Measurements from ENCODE around the gene EPN1. TPM values are rescaled to one million over a fixed set of nuclear protein-coding genes. Genes with fewer than 3 reads are reported as not detected.
A peak's percentile ranks its signal among the peaks of the same experiment; 100 is the strongest.

The EPN1 gene
- total RNA-seq, 1 experiment from 2014 or later: 197 TPM

DNA sequence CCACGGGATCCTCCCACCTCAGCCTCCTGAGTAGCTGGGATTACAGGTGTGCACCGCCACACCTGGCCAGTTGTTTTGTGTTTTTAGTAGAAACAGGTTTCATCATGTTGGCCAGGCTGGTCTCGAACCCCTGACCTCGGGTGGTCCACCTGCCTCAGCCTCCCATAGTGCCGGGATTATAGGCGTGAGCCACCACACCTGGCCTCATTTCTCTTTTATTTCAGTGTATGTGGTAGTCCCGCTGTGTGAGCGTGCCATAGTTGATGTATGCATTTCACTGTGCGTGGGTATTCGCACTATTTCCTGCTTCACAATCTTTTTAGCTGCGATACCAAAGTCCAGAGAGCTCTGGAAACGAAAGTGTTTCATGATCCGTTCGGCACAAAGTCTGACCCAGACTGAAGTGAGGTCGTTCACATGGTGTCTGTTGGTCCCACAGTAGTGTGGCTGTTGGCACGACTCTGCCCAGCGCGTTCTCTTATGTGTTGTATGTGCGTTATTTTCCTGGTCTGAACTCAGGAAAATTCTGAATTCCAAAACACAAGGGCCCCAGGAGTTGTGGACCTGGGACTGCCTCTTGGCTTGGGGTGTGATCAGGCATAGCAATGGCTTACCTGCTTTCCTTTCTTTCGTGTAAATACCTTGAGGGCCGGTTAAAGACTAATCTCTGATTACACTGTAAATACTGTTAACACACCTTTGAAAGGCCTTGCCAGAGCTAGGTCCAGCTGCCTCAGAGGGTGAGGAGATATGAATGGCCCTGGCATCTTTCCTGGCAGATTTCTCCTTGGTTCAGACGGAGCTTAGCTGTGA, 8.6 kb downstream of the EPN1 start:
- Mint-ChIP-seq H3K36me3 (ENCODE audit: insufficient read depth, unreplicated experiment) (peaks cover 83% of the 10 kb centered on the region), H3K27ac (ENCODE audit: unreplicated experiment) (peak overlapping the region; percentile 94), H3K9me3 (ENCODE audit: unreplicated experiment) (no peaks in the 10 kb centered on the region), H3K27me3 (ENCODE audit: insufficient read depth, unreplicated experiment) (no peaks in the 10 kb centered on the region), H3K4me3 (ENCODE audit: unreplicated experiment) (peak overlapping the region; percentile 71), H3K4me1 (ENCODE audit: low read depth, unreplicated experiment) (peaks cover 39% of the 10 kb centered on the region)
- intact Hi-C loops (cut with micrococcal nuclease; ENCODE audit: unreplicated experiment): loop anchor here (1.0 kb wide), 1 partner anchor 19 kb away; no protein-coding TSS in a partner anchor
- Histone ChIP-seq H3K27me3 (replicated peaks; ENCODE audit: control insufficient read depth, insufficient read depth, low read length) (no peaks in the 10 kb centered on the region), H3K36me3 (ENCODE audit: control insufficient read depth, insufficient read depth, low read length) (peaks cover 8% of the 10 kb centered on the region; the same call in 1 of the 2 replicates), H3K4me3 (ENCODE audit: low read depth, low read length) (peak overlapping the region; percentile 5; the same call in 1 of the 2 replicates), H3K4me1 (peaks cover 49% of the 10 kb centered on the region), H3K9me3 (no peaks in the 10 kb centered on the region)
- no peak for TF ChIP-seq CTCF (IDR thresholded peaks at IDR 0.05; ENCODE audit: insufficient read depth in 1 of 2, low read depth in 1 of 2, low read length in 1 of 2, severe bottlenecking in 1 of 2, unreplicated experiment in 1 of 2)
- CTCF ChIA-PET: interaction anchor here (0.8 to 1.7 kb wide), 4 partner anchors 12 to 650 kb away, joined by 3 to 8 read pairs (median 6); no protein-coding TSS in a partner anchor
- BruUV-seq (replicated peaks): TSS peak; percentile 89
- POLR2A ChIA-PET: interaction anchor here (0.9 to 1.4 kb wide), 3 partner anchors 18 to 207 kb away, joined by 3 to 17 read pairs (median 4); partner anchors contain the start of genes U2AF2 and ZNF628
- peak; percentile 69 to 79 for DNase-seq

GRCh38 chr19:55684946-55685681, 10.1 kb downstream of the EPN1 start:
- BruUV-seq (replicated peaks): no TSS peak
- H3K27me3 ChIP-seq (replicated peaks; ENCODE audit: control insufficient read depth, insufficient read depth, low read length): no peaks in the 10 kb centered on the region
- DNase-seq: no peak
- intact Hi-C loops (cut with micrococcal nuclease; ENCODE audit: unreplicated experiment): loop anchor here (1.0 kb wide), 1 partner anchor 17 kb away; no protein-coding TSS in a partner anchor
- CTCF ChIA-PET: interaction anchor here (1.7 kb wide), 1 partner anchor 14 kb away, joined by 8 read pairs; no protein-coding TSS in a partner anchor
- peak overlapping the region; percentile 94 for H3K27ac Mint-ChIP-seq (ENCODE audit: unreplicated experiment)
- no peaks in the 10 kb centered on the region for H3K27me3 Mint-ChIP-seq (ENCODE audit: insufficient read depth, unreplicated experiment)
- H3K36me3 ChIP-seq (ENCODE audit: control insufficient read depth, insufficient read depth, low read length): peaks cover 10% of the 10 kb centered on the region
- H3K4me3 Mint-ChIP-seq (ENCODE audit: unreplicated experiment): no peak overlapping the region
- POLR2A ChIA-PET: no interaction called here
- H3K36me3 Mint-ChIP-seq (ENCODE audit: insufficient read depth, unreplicated experiment): peaks cover 85% of the 10 kb centered on the region
- peaks cover 57% of the 10 kb centered on the region for H3K4me1 ChIP-seq
- peaks cover 46% of the 10 kb centered on the region for H3K4me1 Mint-ChIP-seq (ENCODE audit: low read depth, unreplicated experiment)
- no peak overlapping the region for H3K4me3 ChIP-seq (ENCODE audit: low read depth, low read length)
- TF ChIP-seq CTCF (IDR thresholded peaks at IDR 0.05; ENCODE audit: insufficient read depth in 1 of 2, low read depth in 1 of 2, low read length in 1 of 2, severe bottlenecking in 1 of 2, unreplicated experiment in 1 of 2): no peak
- no peaks in the 10 kb centered on the region for H3K9me3 ChIP-seq
- no peaks in the 10 kb centered on the region for H3K9me3 Mint-ChIP-seq (ENCODE audit: unreplicated experiment)

DNA sequence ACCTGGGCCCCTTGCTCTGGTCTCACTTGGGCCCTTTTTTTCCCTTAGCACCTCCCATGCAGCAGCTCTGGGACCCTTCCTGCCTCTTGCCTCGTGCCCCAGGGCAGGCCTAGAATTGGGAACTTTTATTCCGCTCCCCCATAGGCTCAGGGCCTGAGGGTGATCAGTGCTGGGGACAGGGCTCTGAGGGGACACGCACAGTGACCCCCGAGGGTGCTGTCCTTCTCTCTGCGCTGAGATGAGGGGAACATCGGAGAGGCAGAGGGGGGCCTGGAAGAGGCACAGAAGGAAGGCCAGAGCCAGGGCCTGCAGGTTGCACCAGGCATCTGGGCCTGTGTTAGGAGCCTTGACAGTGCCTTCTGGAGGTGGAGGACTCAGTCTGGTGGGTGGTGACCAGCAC, 10.8 kb downstream of the EPN1 start:
- POLR2A ChIA-PET: no interaction called here
- no peaks in the 10 kb centered on the region for H3K27me3 ChIP-seq (replicated peaks; ENCODE audit: control insufficient read depth, insufficient read depth, low read length)
- H3K9me3 Mint-ChIP-seq (ENCODE audit: unreplicated experiment): no peaks in the 10 kb centered on the region
- H3K27me3 Mint-ChIP-seq (ENCODE audit: insufficient read depth, unreplicated experiment): no peaks in the 10 kb centered on the region
- intact Hi-C loops (cut with micrococcal nuclease; ENCODE audit: unreplicated experiment): no loop called here
- no peaks in the 10 kb centered on the region for H3K9me3 ChIP-seq
- peaks cover 46% of the 10 kb centered on the region for H3K4me1 Mint-ChIP-seq (ENCODE audit: low read depth, unreplicated experiment)
- peaks cover 86% of the 10 kb centered on the region for H3K36me3 Mint-ChIP-seq (ENCODE audit: insufficient read depth, unreplicated experiment)
- no peak for DNase-seq
- no peak overlapping the region for H3K4me3 Mint-ChIP-seq (ENCODE audit: unreplicated experiment)
- CTCF ChIA-PET: no interaction called here
- peak overlapping the region; percentile 94 for H3K27ac Mint-ChIP-seq (ENCODE audit: unreplicated experiment)
- no peak for TF ChIP-seq CTCF (IDR thresholded peaks at IDR 0.05; ENCODE audit: insufficient read depth in 1 of 2, low read depth in 1 of 2, low read length in 1 of 2, severe bottlenecking in 1 of 2, unreplicated experiment in 1 of 2)
- no TSS peak for BruUV-seq (replicated peaks)
- no peak overlapping the region for H3K4me3 ChIP-seq (ENCODE audit: low read depth, low read length)
- peaks cover 10% of the 10 kb centered on the region for H3K36me3 ChIP-seq (ENCODE audit: control insufficient read depth, insufficient read depth, low read length)
- H3K4me1 ChIP-seq: peaks cover 57% of the 10 kb centered on the region

Data from Caco-2 (cell line).